Astrocyte (in vitro differentiated cells and primary cell): Measurements from ENCODE around the gene TENT4B. TPM values are rescaled to one million over a fixed set of nuclear protein-coding genes. Genes with fewer than 3 reads are reported as not detected.

Experiments
- DNase-seq: peaks from one replicate; pipeline ENCODE4 v3.0.0-alpha.2; 2010; ENCODE audit warnings: low read depth
- FAIRE-seq: peaks from 2 replicates; lab custom pipeline; 2011; peaks lifted over from hg19 to GRCh38; lab: Jason Lieb, UNC
- H2AFZ ChIP-seq: 2 replicates; pipeline ENCODE4 v1.6.0; 2012; ENCODE audit warnings: low read depth, low read length, inconsistent platforms
- H3K27ac ChIP-seq: 2 replicates; pipeline ENCODE4 v1.5.1; 2011; ENCODE audit warnings: low read depth, low read length, inconsistent platforms
- H3K27me3 ChIP-seq: 2 replicates; pipeline ENCODE4 v1.6.0; 2011; ENCODE audit warnings: low read length, inconsistent platforms; ENCODE audit not compliant: insufficient read depth
- H3K36me3 ChIP-seq: 2 replicates; pipeline ENCODE4 v1.5.1; 2011; ENCODE audit warnings: low read length, inconsistent platforms; ENCODE audit not compliant: insufficient read depth
- H3K4me1 ChIP-seq: 2 replicates; pipeline ENCODE4 v1.5.1; 2011; ENCODE audit warnings: low read length, inconsistent platforms; ENCODE audit not compliant: insufficient read depth
- H3K4me2 ChIP-seq: 2 replicates; pipeline ENCODE4 v1.6.0; 2012; ENCODE audit warnings: low read length, inconsistent platforms
- H3K4me3 ChIP-seq: 2 replicates; pipeline ENCODE4 v1.5.1; 2011; ENCODE audit warnings: low read depth, mild to moderate bottlenecking, low read length, inconsistent platforms; ENCODE audit not compliant: insufficient read depth
- H3K79me2 ChIP-seq: 2 replicates; pipeline ENCODE4 v1.6.0; 2012; ENCODE audit warnings: mild to moderate bottlenecking, low read length, inconsistent platforms; ENCODE audit not compliant: insufficient read depth
- H3K9ac ChIP-seq: 2 replicates; pipeline ENCODE4 v1.6.0; 2012; ENCODE audit warnings: mild to moderate bottlenecking, low read length, inconsistent platforms
- H3K9me3 ChIP-seq: 2 replicates; pipeline ENCODE4 v1.5.1; 2012; ENCODE audit warnings: low read depth, mild to moderate bottlenecking, low read length, inconsistent platforms; ENCODE audit not compliant: insufficient read depth
- H4K20me1 ChIP-seq: 2 replicates; pipeline ENCODE4 v1.6.0; 2012; ENCODE audit warnings: low read length, inconsistent platforms; ENCODE audit not compliant: insufficient read depth
- H3K27ac Mint-ChIP-seq: one replicate; pipeline ENCODE4 v1.8.0; 2021; ENCODE audit warnings: mild to moderate bottlenecking, mixed read lengths; ENCODE audit not compliant: unreplicated experiment
- H3K27me3 Mint-ChIP-seq: one replicate; pipeline ENCODE4 v1.8.0; 2021; ENCODE audit warnings: low read depth, mixed read lengths; ENCODE audit not compliant: unreplicated experiment
- H3K36me3 Mint-ChIP-seq: one replicate; pipeline ENCODE4 v1.8.0; 2021; ENCODE audit warnings: low read depth, mixed read lengths; ENCODE audit not compliant: unreplicated experiment
- H3K4me1 Mint-ChIP-seq: one replicate; pipeline ENCODE4 v1.8.0; 2021; ENCODE audit warnings: low read depth, mixed read lengths; ENCODE audit not compliant: unreplicated experiment
- H3K4me3 Mint-ChIP-seq: one replicate; pipeline ENCODE4 v1.8.0; 2021; ENCODE audit warnings: mild to moderate bottlenecking, moderate library complexity, mixed read lengths; ENCODE audit not compliant: unreplicated experiment
- H3K9me3 Mint-ChIP-seq: one replicate; pipeline ENCODE4 v1.8.0; 2021; ENCODE audit warnings: mild to moderate bottlenecking, mixed read lengths; ENCODE audit not compliant: unreplicated experiment
- CTCF ChIP-seq: IDR thresholded peaks from 2 replicates; pipeline ENCODE4 v1.5.1; 2011; ENCODE audit warnings: low read depth, mild to moderate bottlenecking, inconsistent platforms, low read length, moderate library complexity; ENCODE audit not compliant: insufficient read depth
- EZH2 ChIP-seq: IDR thresholded peaks from 2 replicates; pipeline ENCODE4 v1.6.1; 2012; ENCODE audit warnings: mild to moderate bottlenecking, low read length, inconsistent platforms; ENCODE audit not compliant: insufficient read depth
- total RNA-seq: library from RNA; stranded (reverse); gene quantifications from 2 replicates; pipeline ENCODE4 v1.2.1, GENCODE V29; 2021

Gene TENT4B
- total RNA-seq, 1 donor from 2014 or later, result 17.0 TPM

GRCh38 chr16:50247123-50247905, 94.2 kb downstream of the TENT4B start:
- Mint-ChIP-seq H3K27ac (no peak overlapping the region), H3K36me3 (peaks cover 6% of the 10 kb centered on the region), H3K27me3 (no peaks in the 10 kb centered on the region), H3K4me1 (peaks cover 20% of the 10 kb centered on the region), H3K9me3 (no peaks in the 10 kb centered on the region), H3K4me3 (peak overlapping the region; percentile 80)
- H3K4me1 ChIP-seq, result peaks cover 34% of the 10 kb centered on the region
- H3K27me3 ChIP-seq, result no peaks in the 10 kb centered on the region
- H3K4me2 ChIP-seq, result peak overlapping the region; percentile 87
- H3K9ac ChIP-seq, result no peak overlapping the region
- H3K36me3 ChIP-seq, result no peaks in the 10 kb centered on the region
- H3K79me2 ChIP-seq, result no peaks in the 10 kb centered on the region
- H4K20me1 ChIP-seq, result no peaks in the 10 kb centered on the region
- peak overlapping the region; percentile 57 for H3K4me3 ChIP-seq
- DNase-seq (no peak), FAIRE-seq (no peak)
- H3K9me3 ChIP-seq, result no peaks in the 10 kb centered on the region
- H3K27ac ChIP-seq, result no peak overlapping the region
- no peak for TF ChIP-seq EZH2
- TF ChIP-seq CTCF, result no peak
- H2AFZ ChIP-seq, result no peak overlapping the region

GRCh38 chr16:50247906-50248608, 95.0 kb downstream of the TENT4B start:
- no peak overlapping the region for H3K9ac ChIP-seq
- Mint-ChIP-seq H3K4me1 (peaks cover 20% of the 10 kb centered on the region), H3K4me3 (peak overlapping the region; percentile 75), H3K9me3 (no peaks in the 10 kb centered on the region), H3K27ac (no peak overlapping the region), H3K27me3 (no peaks in the 10 kb centered on the region), H3K36me3 (peaks cover 6% of the 10 kb centered on the region)
- H3K27me3 ChIP-seq, result peaks cover 7% of the 10 kb centered on the region
- H3K36me3 ChIP-seq, result no peaks in the 10 kb centered on the region
- H4K20me1 ChIP-seq, result no peaks in the 10 kb centered on the region
- H3K27ac ChIP-seq, result no peak overlapping the region
- no peak overlapping the region for H3K4me2 ChIP-seq
- no peak for DNase-seq
- no peaks in the 10 kb centered on the region for H3K79me2 ChIP-seq
- H3K9me3 ChIP-seq, result no peaks in the 10 kb centered on the region
- peaks cover 34% of the 10 kb centered on the region for H3K4me1 ChIP-seq
- FAIRE-seq, result no peak
- no peak for TF ChIP-seq CTCF
- TF ChIP-seq EZH2, result no peak
- H3K4me3 ChIP-seq, result no peak overlapping the region
- no peak overlapping the region for H2AFZ ChIP-seq

- H3K9me3 Mint-ChIP-seq, result no peaks in the 10 kb centered on the region
- TF ChIP-seq EZH2 (no peak), CTCF (no peak)
- H4K20me1 ChIP-seq, result no peaks in the 10 kb centered on the region
Measured at GRCh38 chr16:50248845-50249244, 95.7 kb downstream of the TENT4B start.

More at GRCh38 chr16:50248845-50249244, 95.7 kb downstream of the TENT4B start:
- Histone ChIP-seq H3K79me2 (no peaks in the 10 kb centered on the region), H3K27ac (no peak overlapping the region), H3K9ac (no peak overlapping the region), H2AFZ (no peak overlapping the region), H3K4me1 (peaks cover 34% of the 10 kb centered on the region), H3K4me2 (no peak overlapping the region), H3K9me3 (no peaks in the 10 kb centered on the region), H3K4me3 (no peak overlapping the region), H3K36me3 (no peaks in the 10 kb centered on the region), H3K27me3 (peaks cover 9% of the 10 kb centered on the region)
- DNase-seq (no peak), FAIRE-seq (no peak)
- Mint-ChIP-seq H3K27ac (no peak overlapping the region), H3K4me1 (peaks cover 22% of the 10 kb centered on the region), H3K36me3 (peaks cover 6% of the 10 kb centered on the region), H3K4me3 (no peak overlapping the region), H3K27me3 (no peaks in the 10 kb centered on the region)
